Gastrocnemius medialis (tissue), 4 donors: ENCODE results near the gene KRT1. TPM values are rescaled to one million over a fixed set of nuclear protein-coding genes. Genes with fewer than 3 reads are reported as not detected.

Experiments
- ATAC-seq, 2 donors: fragments of 150-250 bp; one replicate each; pipeline ENCODE4 v1.9.1; 2016
- DNase-seq, 2 donors: peaks; one replicate each; pipeline ENCODE4 v3.0.0-alpha.2; 2019
- H3K27ac ChIP-seq, 4 donors: fragments of 200-600 bp; sonication (generic); 1 replicate in 1 of 4; 2 replicates in 3 of 4; pipeline ENCODE4 v1.5.1; 2016 to 2018; ENCODE audit warnings: mild to moderate bottlenecking in 2 of 4, moderate library complexity in 1 of 4
- H3K27me3 ChIP-seq, 3 donors: fragments of 200-600 bp; sonication (generic) in 2 of 3; 1 replicate in 1 of 3; 2 replicates in 2 of 3; pipeline versions ENCODE4 v1.5.1 to v1.6.0; 2016 to 2019; ENCODE audit warnings: mild to moderate bottlenecking in 1 of 3, moderate library complexity in 1 of 3
- H3K36me3 ChIP-seq, 2 donors: fragments of 200-600 bp; sonication (generic) in 1 of 2; one replicate each; pipeline ENCODE4 v1.5.1; 2017 to 2018
- H3K4me1 ChIP-seq, 2 donors: fragments of 200-600 bp; sonication (generic) in 1 of 2; one replicate each; pipeline ENCODE4 v1.5.1; 2016 to 2017; ENCODE audit warnings: mild to moderate bottlenecking in 2 of 2
- H3K4me3 ChIP-seq, 4 donors: fragments of 200-600 bp; sonication (generic) in 3 of 4; 1 replicate in 1 of 4; 2 replicates in 3 of 4; pipeline ENCODE4 v1.5.1; 2016 to 2019; ENCODE audit warnings: mild to moderate bottlenecking in 2 of 4
- H3K9me3 ChIP-seq, 3 donors: fragments of 200-600 bp; sonication (generic) in 2 of 3; 1 replicate in 1 of 3; 2 replicates in 2 of 3; pipeline ENCODE4 v1.5.1; 2016 to 2019
- CTCF ChIP-seq, 5 experiments: fragments of 450-650 bp in 3 of 5; fragments of 200-600 bp in 2 of 5; sonication (generic) in 2 of 5; IDR thresholded peaks in 4 of 5; conservative IDR thresholded peaks in 1 of 5; 1 replicate in 4 of 5; 2 replicates in 1 of 5; pipeline ENCODE4 v1.5.1; 2016 to 2019; ENCODE audit warnings: antibody characterized with exemption in 5 of 5, mild to moderate bottlenecking in 3 of 5, moderate library complexity in 3 of 5
- POLR2A ChIP-seq, 2 donors: fragments of 450-650 bp; IDR thresholded peaks; one replicate each; pipeline ENCODE4 v1.6.1; 2017; ENCODE audit warnings: antibody characterized with exemption in 2 of 2, mild to moderate bottlenecking in 2 of 2, moderate library complexity in 2 of 2
- in situ Hi-C, 4 donors: fragments of 200-750 bp; cut with MboI; loops; one replicate each; pipeline versions ENCODE4 v1.15.0 to v1.8.0; 2017; ENCODE audit warnings: low sequenced_read_pairs in 4 of 4
- intact Hi-C: fragments of 100-400 bp; cut with DNase I; formaldehyde crosslinking; loops from one replicate; pipeline ENCODE4 v1.15.1; 2023; ENCODE audit warnings: low total_unique reads
- total RNA-seq, 4 donors: library from RNA; depleted of rRNA; stranded (reverse); fragments of >200 nt; gene quantifications; one replicate each; pipeline versions ENCODE4 v1.1.0 to v1.2.3, GENCODE V29; 2016

KRT1 gene
- total RNA-seq, 4 donors from 2014 or later, result not detected

- Histone ChIP-seq H3K36me3 (no peaks in the 10 kb centered on the region), H3K27me3 (peaks cover 0 to 6% (median 3%) of the 10 kb centered on the region in 3 donors), H3K27ac (no peak overlapping the region), H3K4me1 (no peaks in the 10 kb centered on the region), H3K9me3 (no peaks in the 10 kb centered on the region), H3K4me3 (no peak overlapping the region)
- in situ Hi-C loops (no loop called here), intact Hi-C loops (no loop called here)
- DNase-seq (no peak), ATAC-seq (no peak)
- TF ChIP-seq CTCF (IDR thresholded peaks at IDR 0.05 in 4 of 5, conservative IDR thresholded peaks at IDR 0.05 in 1 of 5) (no peak), POLR2A (IDR thresholded peaks at IDR 0.05) (no peak)
These were observed 12.7 kb downstream of the KRT1 start for GRCh38 chr12:52667509-52667908.

GRCh38 chr12:52666471-52666870, 13.7 kb downstream of the KRT1 start:
- intact Hi-C loops, result no loop called here

GRCh38 chr12:52663420-52663819, 16.8 kb downstream of the KRT1 start:
- intact Hi-C loops (no loop called here), in situ Hi-C loops (no loop called here)
- no peak overlapping the region for H3K4me3 ChIP-seq
- no peaks in the 10 kb centered on the region for H3K9me3 ChIP-seq
- no peaks in the 10 kb centered on the region for H3K36me3 ChIP-seq
- H3K27ac ChIP-seq, result no peak overlapping the region
- DNase-seq (no peak), ATAC-seq (no peak)
- H3K27me3 ChIP-seq, result peaks cover 0 to 9% (median 3%) of the 10 kb centered on the region in 3 donors
- TF ChIP-seq POLR2A (IDR thresholded peaks at IDR 0.05) (no peak), CTCF (IDR thresholded peaks at IDR 0.05 in 4 of 5, conservative IDR thresholded peaks at IDR 0.05 in 1 of 5) (no peak)
- H3K4me1 ChIP-seq, result no peaks in the 10 kb centered on the region

More at GRCh38 chr12:52666471-52666870, 13.7 kb downstream of the KRT1 start:
- TF ChIP-seq POLR2A (IDR thresholded peaks at IDR 0.05), result no peak
- DNase-seq (no peak), ATAC-seq (no peak)
- Histone ChIP-seq H3K27me3 (peaks cover 0 to 6% (median 3%) of the 10 kb centered on the region in 3 donors), H3K4me1 (no peaks in the 10 kb centered on the region), H3K27ac (no peak overlapping the region), H3K4me3 (no peak overlapping the region), H3K36me3 (no peaks in the 10 kb centered on the region), H3K9me3 (no peaks in the 10 kb centered on the region)
- in situ Hi-C loops, result no loop called here

GRCh38 chr12:52662918-52663229, 17.3 kb downstream of the KRT1 start:
- TF ChIP-seq CTCF (IDR thresholded peaks at IDR 0.05 in 4 of 5, conservative IDR thresholded peaks at IDR 0.05 in 1 of 5) (no peak), POLR2A (IDR thresholded peaks at IDR 0.05) (no peak)
- no peaks in the 10 kb centered on the region for H3K36me3 ChIP-seq
- intact Hi-C loops, result no loop called here

GRCh38 chr12:52662093-52662917, 17.9 kb downstream of the KRT1 start:
- in situ Hi-C loops, result no loop called here
- TF ChIP-seq CTCF (IDR thresholded peaks at IDR 0.05 in 4 of 5, conservative IDR thresholded peaks at IDR 0.05 in 1 of 5) (no peak), POLR2A (IDR thresholded peaks at IDR 0.05) (no peak)

More at GRCh38 chr12:52662918-52663229, 17.3 kb downstream of the KRT1 start:
- ATAC-seq, result no peak
- DNase-seq, result no peak
- Histone ChIP-seq H3K27ac (no peak overlapping the region), H3K4me3 (no peak overlapping the region), H3K4me1 (no peaks in the 10 kb centered on the region), H3K27me3 (peaks cover 0 to 9% (median 3%) of the 10 kb centered on the region in 3 donors), H3K9me3 (no peaks in the 10 kb centered on the region)
- in situ Hi-C loops, result no loop called here

More at GRCh38 chr12:52662093-52662917, 17.9 kb downstream of the KRT1 start:
- Histone ChIP-seq H3K27ac (no peak overlapping the region), H3K27me3 (peaks cover 0 to 9% (median 3%) of the 10 kb centered on the region in 3 donors), H3K4me3 (no peak overlapping the region), H3K4me1 (no peaks in the 10 kb centered on the region), H3K36me3 (no peaks in the 10 kb centered on the region), H3K9me3 (no peaks in the 10 kb centered on the region)
- intact Hi-C loops, result no loop called here
- ATAC-seq (no peak), DNase-seq (no peak)
